HEK293 (cell line): ENCODE results near the gene SLF2.

Experiments
- CTCF ChIA-PET: fragments of 350-600 bp; formaldehyde crosslinking; extraction: SDS; loops from one replicate; lab custom pipeline; 2021; ENCODE audit warnings: antibody characterized with exemption; lab: Yijun Ruan, JAX
- POLR2A ChIA-PET: fragments of 300-600 bp; formaldehyde crosslinking; extraction: SDS; loops from one replicate; lab custom pipeline; 2020; ENCODE audit warnings: antibody characterized with exemption, inconsistent platforms; lab: Yijun Ruan, JAX
- H3K27ac ChIP-seq: fragments of 200-500 bp; sonication (Bioruptor generic); 2 replicates; pipeline ENCODE4 v1.5.1; 2014; ENCODE audit warnings: low read depth, low read length, control low read depth, inconsistent platforms; ENCODE audit errors: extremely low read depth
- H3K36me3 ChIP-seq, 2 experiments: fragments of 200-500 bp in 1 of 2; sonication (Bioruptor generic) in 1 of 2; 1 replicate in 1 of 2; 2 replicates in 1 of 2; pipeline ENCODE4 v1.5.1; 2014 to 2017; ENCODE audit warnings: inconsistent platforms in 2 of 2, low read length in 2 of 2; ENCODE audit not compliant: control insufficient read depth in 2 of 2, insufficient read depth in 1 of 2
- H3K4me1 ChIP-seq: fragments of 200-500 bp; sonication (Bioruptor generic); 2 replicates; pipeline ENCODE4 v1.5.1; 2014; ENCODE audit warnings: mild to moderate bottlenecking, low read length, inconsistent platforms; ENCODE audit not compliant: control insufficient read depth, insufficient read depth
- H3K4me3 ChIP-seq: 2 replicates; pipeline ENCODE4 v1.5.1; 2011; ENCODE audit warnings: low read depth, mild to moderate bottlenecking, control low read depth, low read length, moderate library complexity
- H3K9me3 ChIP-seq: fragments of 200-500 bp; sonication (Bioruptor generic); 2 replicates; pipeline ENCODE4 v1.5.1; 2014; ENCODE audit warnings: low read depth, low read length, inconsistent platforms; ENCODE audit not compliant: control insufficient read depth, insufficient read depth
- GLI2 ChIP-seq: fragments of 450-650 bp; formaldehyde crosslinking; IDR thresholded peaks from 2 replicates; pipeline ENCODE4; 2017; ENCODE audit warnings: missing biosample characterization, missing genetic modification characterization, low read depth, borderline replicate concordance
- HOXC10 ChIP-seq: sonication (generic); formaldehyde crosslinking; IDR thresholded peaks from 2 replicates; pipeline ENCODE4 v1.8.1; 2023; ENCODE audit warnings: mild to moderate bottlenecking, missing genetic modification reagents
- REPIN1 ChIP-seq: fragments of 450-650 bp; formaldehyde crosslinking; IDR thresholded peaks from 2 replicates; pipeline ENCODE4 v1.5.1; 2017; ENCODE audit warnings: missing biosample characterization, missing genetic modification characterization, low read depth
- ZNF138 ChIP-seq: fragments of 450-650 bp; formaldehyde crosslinking; IDR thresholded peaks from 2 replicates; pipeline ENCODE4 v1.5.1; 2016; ENCODE audit warnings: missing biosample characterization, missing genetic modification characterization, borderline replicate concordance
- ZNF175 ChIP-seq: fragments of 450-650 bp; formaldehyde crosslinking; IDR thresholded peaks from 2 replicates; pipeline ENCODE4 v1.5.1; 2016; ENCODE audit warnings: missing biosample characterization, missing genetic modification characterization
- ZNF280D ChIP-seq: fragments of 450-650 bp; formaldehyde crosslinking; IDR thresholded peaks from 2 replicates; pipeline ENCODE4 v1.5.1; 2016; ENCODE audit warnings: missing biosample characterization, missing genetic modification characterization
- ZNF362 ChIP-seq: fragments of 450-650 bp; formaldehyde crosslinking; IDR thresholded peaks from 2 replicates; pipeline ENCODE4 v1.5.1; 2016; ENCODE audit warnings: missing biosample characterization, missing genetic modification characterization
- ZNF544 ChIP-seq: fragments of 450-650 bp; formaldehyde crosslinking; IDR thresholded peaks from 2 replicates; pipeline ENCODE4 v1.5.0; 2017; ENCODE audit warnings: missing biosample characterization, missing genetic modification characterization
- ZNF626 ChIP-seq: fragments of 450-650 bp; sonication (Bioruptor Pico); formaldehyde crosslinking; IDR thresholded peaks from 2 replicates; pipeline ENCODE4 v1.5.1; 2018; ENCODE audit warnings: missing biosample characterization, missing genetic modification characterization, inconsistent platforms
- ZSCAN4 ChIP-seq: fragments of 450-650 bp; formaldehyde crosslinking; IDR thresholded peaks from 2 replicates; pipeline ENCODE4 v1.5.1; 2017; ENCODE audit warnings: missing biosample characterization, missing genetic modification characterization

Gene SLF2

GRCh38 chr10:100863433-100863832 is 49.3 kb upstream of the SLF2 start:
- no peak overlapping the region for H3K4me3 ChIP-seq
- no peaks in the 10 kb centered on the region for H3K9me3 ChIP-seq
- no peaks in the 10 kb centered on the region for H3K36me3 ChIP-seq
- TF ChIP-seq ZNF280D (tag by site-specific recombination) = no peak
- no peak for TF ChIP-seq GLI2 (tag by site-specific recombination)
- TF ChIP-seq ZNF138 (tag by site-specific recombination) = no peak
- POLR2A ChIA-PET = no interaction called here
- H3K4me1 ChIP-seq = no peaks in the 10 kb centered on the region; the same call in 1 of the 2 replicates
- H3K27ac ChIP-seq = no peak overlapping the region
- CTCF ChIA-PET = interaction anchor here (1.0 to 2.5 kb wide), 2 partner anchors 8 to 301 kb away, joined by 4 to 11 read pairs; no protein-coding TSS in a partner anchor

- ChIA-PET CTCF (interaction anchor here (0.6 to 3.0 kb wide), 3 partner anchors 14 to 302 kb away, joined by 3 to 8 read pairs (median 4); no protein-coding TSS in a partner anchor), POLR2A (interaction anchor here (0.6 kb wide), 1 partner anchor 220 kb away, joined by 4 read pairs; no protein-coding TSS in a partner anchor)
- no peak overlapping the region for H3K27ac ChIP-seq
- no peaks in the 10 kb centered on the region for H3K9me3 ChIP-seq
- no peak for TF ChIP-seq HOXC10
- TF ChIP-seq ZNF626 (tag by site-specific recombination) = no peak
- TF ChIP-seq ZNF362 (tag by site-specific recombination) = no peak
- no peak for TF ChIP-seq ZNF544 (tag by site-specific recombination)
- no peak for TF ChIP-seq ZNF175
- H3K4me3 ChIP-seq = no peak overlapping the region
- no peaks in the 10 kb centered on the region; the same call in 1 of the 2 replicates for H3K4me1 ChIP-seq
- no peaks in the 10 kb centered on the region for H3K36me3 ChIP-seq
Observed at GRCh38 chr10:100864036-100864885, 48.5 kb upstream of the SLF2 start.

GRCh38 chr10:100864978-100865377 is 47.8 kb upstream of the SLF2 start:
- TF ChIP-seq REPIN1 (tag by site-specific recombination) = no peak
- 0 out of 2 replicates have a peak, but pooled peaks have one; percentile 14 for TF ChIP-seq ZSCAN4 (tag by site-specific recombination)
- Histone ChIP-seq H3K27ac (no peak overlapping the region), H3K9me3 (no peaks in the 10 kb centered on the region), H3K4me1 (no peaks in the 10 kb centered on the region; the same call in 1 of the 2 replicates), H3K36me3 (no peaks in the 10 kb centered on the region), H3K4me3 (no peak overlapping the region)
- CTCF ChIA-PET = interaction anchor here (0.6 to 3.0 kb wide), 2 partner anchors 14 to 152 kb away, joined by 3 to 8 read pairs; no protein-coding TSS in a partner anchor
- POLR2A ChIA-PET = interaction anchor here (0.6 kb wide), 1 partner anchor 221 kb away, joined by 4 read pairs; no protein-coding TSS in a partner anchor
